ENCODE results near the gene WASF2. TPM values are rescaled to one million over a fixed set of nuclear protein-coding genes. Genes with fewer than 3 reads are reported as not detected.
"Not testable (repeated sequence)": the region's sequence is repeated elsewhere in the genome, so short reads cannot be mapped to it uniquely, and the experiment has no call there.

Gene WASF2
- total RNA-seq, 1 donor from 2014 or later: 97.8 TPM

DNA sequence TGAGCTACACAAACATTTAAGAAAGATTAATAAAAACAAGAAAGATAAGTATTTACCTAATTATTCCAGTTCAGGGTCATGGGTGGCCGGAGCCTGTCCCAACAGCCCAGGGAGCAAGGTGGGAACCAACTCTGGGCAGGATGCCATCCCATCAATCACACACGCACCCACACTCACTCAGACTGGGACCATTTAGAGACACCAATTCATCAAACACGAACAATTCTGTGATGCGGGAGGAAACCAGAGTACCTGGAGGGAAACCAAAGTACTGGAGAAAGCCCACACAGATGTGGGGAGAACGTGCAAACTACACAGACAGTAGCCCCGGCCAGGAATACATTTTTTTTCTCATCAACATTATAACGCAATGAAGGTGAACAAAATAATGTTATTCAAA lies 16.2 kb downstream of the WASF2 start:
- peaks cover 13% of the 10 kb centered on the region for H3K4me1 Mint-ChIP-seq
- peaks cover 12% of the 10 kb centered on the region for H3K36me3 Mint-ChIP-seq
- DNase-seq (ENCODE audit: low spot score in 2 of 2, unreplicated experiment in 2 of 2): no peak
- no peaks in the 10 kb centered on the region for H3K27me3 Mint-ChIP-seq (ENCODE audit: low read depth)
- H3K4me3 Mint-ChIP-seq: no peak overlapping the region
- peak overlapping the region; percentile 55 for H3K27ac Mint-ChIP-seq
- no peaks in the 10 kb centered on the region for H3K9me3 Mint-ChIP-seq
- TF ChIP-seq, protein P1, sequence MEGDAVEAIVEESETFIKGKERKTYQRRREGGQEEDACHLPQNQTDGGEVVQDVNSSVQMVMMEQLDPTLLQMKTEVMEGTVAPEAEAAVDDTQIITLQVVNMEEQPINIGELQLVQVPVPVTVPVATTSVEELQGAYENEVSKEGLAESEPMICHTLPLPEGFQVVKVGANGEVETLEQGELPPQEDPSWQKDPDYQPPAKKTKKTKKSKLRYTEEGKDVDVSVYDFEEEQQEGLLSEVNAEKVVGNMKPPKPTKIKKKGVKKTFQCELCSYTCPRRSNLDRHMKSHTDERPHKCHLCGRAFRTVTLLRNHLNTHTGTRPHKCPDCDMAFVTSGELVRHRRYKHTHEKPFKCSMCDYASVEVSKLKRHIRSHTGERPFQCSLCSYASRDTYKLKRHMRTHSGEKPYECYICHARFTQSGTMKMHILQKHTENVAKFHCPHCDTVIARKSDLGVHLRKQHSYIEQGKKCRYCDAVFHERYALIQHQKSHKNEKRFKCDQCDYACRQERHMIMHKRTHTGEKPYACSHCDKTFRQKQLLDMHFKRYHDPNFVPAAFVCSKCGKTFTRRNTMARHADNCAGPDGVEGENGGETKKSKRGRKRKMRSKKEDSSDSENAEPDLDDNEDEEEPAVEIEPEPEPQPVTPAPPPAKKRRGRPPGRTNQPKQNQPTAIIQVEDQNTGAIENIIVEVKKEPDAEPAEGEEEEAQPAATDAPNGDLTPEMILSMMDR (IDR thresholded peaks at IDR 0.05; ENCODE audit: unreplicated experiment): no peak

DNA sequence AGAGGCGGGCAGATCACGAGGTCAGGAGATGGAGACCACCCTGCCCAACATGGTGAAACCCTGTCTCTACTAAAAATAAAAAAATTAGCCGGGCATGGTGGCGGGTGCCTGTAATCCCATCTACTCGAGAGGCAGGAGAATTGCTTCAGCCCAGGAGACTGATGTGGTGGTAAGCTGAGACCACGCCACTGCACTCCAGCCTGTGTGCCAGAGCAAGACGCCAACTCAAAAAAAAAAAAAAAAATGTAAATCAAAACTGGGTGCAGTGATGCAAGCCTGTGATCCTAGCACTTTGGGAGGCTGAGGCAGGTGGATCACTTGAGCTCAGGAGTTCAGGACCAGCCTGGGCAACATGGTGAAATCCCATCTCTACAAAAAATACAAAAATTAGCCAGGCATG lies 17.9 kb downstream of the WASF2 start:
- peaks cover 11% of the 10 kb centered on the region for H3K36me3 Mint-ChIP-seq
- not testable (repeated sequence) for H3K27me3 Mint-ChIP-seq (ENCODE audit: low read depth); DNase-seq (ENCODE audit: low spot score in 2 of 2, unreplicated experiment in 2 of 2); H3K9me3 Mint-ChIP-seq; H3K4me3 Mint-ChIP-seq; H3K27ac Mint-ChIP-seq
- H3K4me1 Mint-ChIP-seq: peaks cover 13% of the 10 kb centered on the region

DNA sequence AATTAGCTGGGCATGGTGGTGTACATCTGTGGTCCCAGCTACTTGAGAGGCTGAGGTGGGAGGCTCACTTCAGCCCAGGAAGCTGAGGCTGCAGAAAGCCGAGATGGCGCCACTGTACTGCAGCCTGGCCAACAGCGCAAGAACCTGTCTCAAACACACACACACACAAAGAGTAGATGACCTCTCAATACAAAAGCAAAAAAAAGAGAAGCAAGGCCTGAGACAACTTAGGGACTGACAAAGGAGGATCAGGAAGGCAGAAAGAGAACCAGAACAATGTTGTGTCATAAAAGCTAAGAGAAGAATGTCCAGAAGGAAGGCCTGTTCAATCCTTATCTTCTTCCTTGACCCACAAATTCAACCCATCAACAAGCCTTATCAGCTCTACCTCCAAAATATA lies 18.5 kb downstream of the WASF2 start:
- Mint-ChIP-seq H3K27me3 (ENCODE audit: low read depth) (no peaks in the 10 kb centered on the region), H3K9me3 (no peaks in the 10 kb centered on the region), H3K36me3 (peaks cover 11% of the 10 kb centered on the region), H3K4me1 (peaks cover 12% of the 10 kb centered on the region), H3K27ac (peak overlapping the region; percentile 71), H3K4me3 (no peak overlapping the region)
- TF ChIP-seq, protein P1 (IDR thresholded peaks at IDR 0.05; ENCODE audit: unreplicated experiment): no peak
- DNase-seq (ENCODE audit: low spot score in 2 of 2, unreplicated experiment in 2 of 2): no peak

DNA sequence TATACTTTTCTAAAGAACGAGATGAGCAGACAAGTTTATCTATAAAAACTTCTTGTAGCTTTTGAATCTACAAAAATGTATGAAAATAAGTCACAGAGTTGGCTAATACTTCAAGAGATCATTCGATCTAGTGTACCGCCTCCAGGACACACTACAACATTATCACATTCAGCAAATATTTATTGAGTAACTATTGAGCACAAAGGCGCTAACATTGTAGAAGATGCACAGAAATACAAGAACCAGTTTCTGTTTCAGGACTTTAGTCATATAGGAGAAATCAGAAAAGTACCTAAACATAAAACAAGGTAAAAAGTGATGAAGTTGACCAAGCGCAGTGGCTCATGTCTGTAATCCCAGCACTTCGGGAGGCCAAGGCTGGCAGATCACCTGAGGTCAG lies 20.6 kb downstream of the WASF2 start:
- H3K27me3 Mint-ChIP-seq (ENCODE audit: low read depth): no peaks in the 10 kb centered on the region
- H3K9me3 Mint-ChIP-seq: no peaks in the 10 kb centered on the region
- H3K4me1 Mint-ChIP-seq: peaks cover 9% of the 10 kb centered on the region
- TF ChIP-seq, protein P1 (IDR thresholded peaks at IDR 0.05; ENCODE audit: unreplicated experiment): no peak
- no peak for DNase-seq (ENCODE audit: low spot score in 2 of 2, unreplicated experiment in 2 of 2)
- peaks cover 22% of the 10 kb centered on the region for H3K36me3 Mint-ChIP-seq
- H3K4me3 Mint-ChIP-seq: no peak overlapping the region
- no peak overlapping the region for H3K27ac Mint-ChIP-seq

DNA sequence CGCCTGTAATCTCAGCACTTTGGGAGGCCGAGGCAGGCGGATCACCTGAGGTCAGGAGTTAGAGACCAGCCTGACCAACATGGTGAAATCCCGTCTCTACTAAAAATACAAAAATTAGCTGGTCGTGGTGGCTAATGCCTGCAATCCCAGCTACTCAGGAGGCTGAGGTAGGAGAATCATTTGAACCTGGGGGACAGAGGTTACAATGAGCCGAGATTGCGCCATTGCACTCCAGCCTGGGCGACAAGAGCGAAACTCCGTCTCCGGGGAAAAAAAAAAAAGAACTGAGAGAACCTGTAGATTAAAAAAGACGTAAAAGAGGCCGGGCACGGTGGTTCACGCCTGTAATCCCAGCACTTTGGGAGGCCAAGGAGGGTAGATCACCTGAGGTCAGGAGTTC lies 21.6 kb downstream of the WASF2 start:
- not testable (repeated sequence) for H3K27ac Mint-ChIP-seq; H3K27me3 Mint-ChIP-seq (ENCODE audit: low read depth); H3K4me1 Mint-ChIP-seq; DNase-seq (ENCODE audit: low spot score in 2 of 2, unreplicated experiment in 2 of 2); H3K9me3 Mint-ChIP-seq; H3K4me3 Mint-ChIP-seq
- peaks cover 22% of the 10 kb centered on the region for H3K36me3 Mint-ChIP-seq

DNA sequence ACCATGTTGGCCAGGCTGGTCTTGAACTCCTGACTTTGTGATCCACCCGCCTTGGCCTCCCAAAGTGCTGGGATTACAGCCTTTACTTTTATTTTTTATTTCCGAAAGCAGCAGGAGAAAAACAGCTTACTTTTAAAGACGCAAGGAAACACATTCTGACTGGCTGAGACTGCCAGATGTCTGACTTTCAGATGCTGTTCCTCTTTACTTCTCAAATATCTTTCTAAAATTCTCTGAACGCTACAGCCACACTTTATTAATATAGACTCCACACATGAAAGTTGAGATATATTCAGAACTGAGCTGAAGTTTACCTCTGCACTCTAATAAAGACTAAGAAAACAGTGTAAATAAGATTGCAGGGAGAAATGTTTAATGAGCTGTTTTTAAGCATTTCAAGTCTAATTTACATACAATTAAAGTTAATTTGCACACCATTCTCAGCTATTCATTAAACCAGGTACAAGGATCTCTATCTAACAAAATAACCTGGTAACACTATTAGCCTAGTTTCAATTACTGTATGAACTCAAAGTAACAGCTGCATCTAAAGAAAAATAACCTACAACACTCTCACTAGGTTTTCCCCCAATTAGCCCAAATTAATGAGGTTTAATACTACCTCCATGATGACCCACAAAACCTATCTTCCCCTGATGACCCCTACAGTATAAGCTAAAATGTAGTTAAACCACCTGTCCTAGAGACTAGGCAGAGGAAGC lies 24.9 kb downstream of the WASF2 start:
- TF ChIP-seq, protein P1 (IDR thresholded peaks at IDR 0.05; ENCODE audit: unreplicated experiment): no peak
- no peak for DNase-seq (ENCODE audit: low spot score in 2 of 2, unreplicated experiment in 2 of 2)
- peaks cover 1% of the 10 kb centered on the region for H3K4me1 Mint-ChIP-seq
- no peak overlapping the region for H3K4me3 Mint-ChIP-seq
- no peaks in the 10 kb centered on the region for H3K9me3 Mint-ChIP-seq
- H3K27ac Mint-ChIP-seq: no peak overlapping the region
- peaks cover 20% of the 10 kb centered on the region for H3K36me3 Mint-ChIP-seq
- no peaks in the 10 kb centered on the region for H3K27me3 Mint-ChIP-seq (ENCODE audit: low read depth)

DNA sequence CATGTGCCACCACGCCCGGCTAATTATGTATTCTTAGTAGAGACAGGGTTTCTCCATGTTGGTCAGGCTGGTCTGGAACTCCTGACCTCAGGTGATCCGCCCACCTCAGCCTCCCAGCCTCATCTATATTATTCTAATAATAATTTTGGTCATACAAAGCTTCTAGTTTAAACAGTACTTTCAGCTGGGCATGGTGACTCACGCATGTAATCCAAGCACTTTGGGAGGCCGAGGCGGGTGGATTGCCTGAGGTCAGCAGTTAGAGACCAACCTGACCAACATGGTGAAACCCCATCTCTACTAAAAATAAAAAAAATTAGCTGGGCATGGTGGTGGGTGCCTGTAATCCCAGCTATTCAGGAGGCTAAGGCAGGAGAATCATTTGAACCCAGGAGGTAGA lies 26.1 kb downstream of the WASF2 start:
- H3K4me3 Mint-ChIP-seq; H3K27me3 Mint-ChIP-seq (ENCODE audit: low read depth); H3K27ac Mint-ChIP-seq; DNase-seq (ENCODE audit: low spot score in 2 of 2, unreplicated experiment in 2 of 2); H3K4me1 Mint-ChIP-seq; H3K9me3 Mint-ChIP-seq: not testable (repeated sequence)
- peaks cover 13% of the 10 kb centered on the region for H3K36me3 Mint-ChIP-seq

DNA sequence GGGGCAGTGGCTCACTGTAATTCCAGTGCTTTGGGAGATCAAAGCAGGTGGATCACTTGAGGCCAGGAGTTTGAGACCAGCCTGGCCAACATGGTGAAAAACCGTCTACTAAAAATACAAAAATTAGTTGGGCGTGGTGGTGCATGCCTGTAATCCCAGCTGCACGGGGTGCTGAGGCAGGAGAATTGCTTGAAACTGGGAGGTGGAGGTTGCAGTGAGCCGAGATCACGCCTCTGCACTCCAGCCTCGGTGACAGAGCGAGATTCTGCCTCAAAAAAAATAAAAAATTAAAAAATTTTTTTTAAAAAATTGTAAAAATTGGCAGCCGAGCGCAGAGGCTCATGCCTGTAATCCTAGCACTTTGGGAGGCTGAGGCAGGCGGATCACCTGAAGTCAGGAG lies 31.4 kb downstream of the WASF2 start:
- not testable (repeated sequence) for DNase-seq (ENCODE audit: low spot score in 2 of 2, unreplicated experiment in 2 of 2); H3K9me3 Mint-ChIP-seq; H3K4me3 Mint-ChIP-seq; H3K27me3 Mint-ChIP-seq (ENCODE audit: low read depth); H3K36me3 Mint-ChIP-seq; H3K27ac Mint-ChIP-seq
- peaks cover 14% of the 10 kb centered on the region for H3K4me1 Mint-ChIP-seq

All from mesothelial cell of epicardium (in vitro differentiated cells).